PC-9 (cell line): ENCODE data around the gene STPG1. TPM values are rescaled to one million over a fixed set of nuclear protein-coding genes. Genes with fewer than 3 reads are reported as not detected.

ENCODE experiments used
- BruUV-seq: library from RNA; stranded (reverse); fragments of 400-500 nt; replicated peaks from 2 replicates; lab custom pipeline; 2021; lab: Mats Ljungman, UMichigan
- CTCF ChIA-PET: fragments of 300-600 bp; sonication (Branson Sonifier 250); formaldehyde crosslinking; loops from one replicate; lab custom pipeline; 2022; ENCODE audit warnings: antibody characterized with exemption; lab: Charles Lee
- POLR2A ChIA-PET: fragments of 300-600 bp; sonication (Branson Sonifier 250); formaldehyde crosslinking; loops from one replicate; lab custom pipeline; 2022; ENCODE audit warnings: antibody characterized with exemption; ENCODE audit not compliant: unreplicated experiment; lab: Charles Lee
- DNase-seq, 2 experiments: peaks; one replicate each; pipeline versions ENCODE4 v3.0.0 to v3.0.0-alpha.2; 2015 to 2022; ENCODE audit warnings: mixed read lengths in 1 of 2
- H2AFZ ChIP-seq: fragments of 200-600 bp; sonication (generic); 2 replicates; pipeline ENCODE4 v1.8.1; 2017; ENCODE audit warnings: antibody characterized with exemption
- H3F3A ChIP-seq: fragments of 200-600 bp; sonication (generic); 2 replicates; pipeline ENCODE4 v1.8.1; 2017; ENCODE audit warnings: antibody characterized with exemption, mild to moderate bottlenecking, low read depth; ENCODE audit not compliant: insufficient read depth
- H3K27ac ChIP-seq: fragments of 200-600 bp; sonication (generic); 2 replicates; pipeline ENCODE4 v1.6.1; 2016; ENCODE audit warnings: mixed run types
- H3K27me3 ChIP-seq: fragments of 200-600 bp; sonication (generic); 2 replicates; pipeline ENCODE4 v1.6.1; 2016; ENCODE audit warnings: low read depth, mixed run types; ENCODE audit not compliant: insufficient read depth
- H3K36me3 ChIP-seq: fragments of 200-600 bp; sonication (generic); 2 replicates; pipeline ENCODE4 v1.6.1; 2016; ENCODE audit warnings: low read depth, mixed run types
- H3K4me1 ChIP-seq: fragments of 200-600 bp; sonication (generic); replicated peaks from 2 replicates; pipeline ENCODE4 v1.6.1; 2016; ENCODE audit warnings: mixed run types; ENCODE audit not compliant: insufficient read depth
- H3K4me2 ChIP-seq: fragments of 200-600 bp; sonication (generic); 2 replicates; pipeline ENCODE4 v1.6.1; 2017; ENCODE audit warnings: mixed run types
- H3K4me3 ChIP-seq: fragments of 200-600 bp; sonication (generic); 2 replicates; pipeline ENCODE4 v1.6.1; 2016; ENCODE audit warnings: mixed run types
- H3K79me2 ChIP-seq: fragments of 200-600 bp; sonication (generic); 2 replicates; pipeline ENCODE4 v1.6.1; 2017; ENCODE audit warnings: low read depth, mixed run types
- H3K9me2 ChIP-seq: fragments of 200-600 bp; sonication (generic); 2 replicates; pipeline ENCODE4 v1.8.1; 2017; ENCODE audit warnings: mild to moderate bottlenecking; ENCODE audit not compliant: insufficient read depth
- H3K9me3 ChIP-seq: fragments of 200-600 bp; sonication (generic); 2 replicates; pipeline ENCODE4 v1.8.1; 2016; ENCODE audit warnings: low read depth; ENCODE audit not compliant: insufficient read depth
- H4K20me1 ChIP-seq: fragments of 200-600 bp; sonication (generic); 2 replicates; pipeline ENCODE4 v1.8.1; 2017; ENCODE audit not compliant: insufficient read depth
- EZH2 ChIP-seq: fragments of 200-600 bp; sonication (generic); IDR thresholded peaks from 2 replicates; pipeline ENCODE4 v1.8.0; 2017; ENCODE audit warnings: antibody characterized with exemption, low read depth
- intact Hi-C: fragments of 100-400 bp; cut with micrococcal nuclease; formaldehyde crosslinking; loops from one replicate; pipeline ENCODE4 v1.10.0; 2022; ENCODE audit not compliant: unreplicated experiment
- total RNA-seq: library from RNA; stranded (reverse); gene quantifications from 2 replicates; pipeline ENCODE4 v1.2.3, GENCODE V29; 2021
- TF ChIP-seq, protein P1 (sequence below): fragments of 200-600 bp; sonication (generic); conservative IDR thresholded peaks from 2 replicates; pipeline ENCODE4 v1.6.1; 2017; ENCODE audit warnings: mixed run types, antibody characterized with exemption, mild to moderate bottlenecking, moderate library complexity

Gene STPG1
- total RNA-seq, 1 experiment from 2014 or later: 11.4 TPM

DNA sequence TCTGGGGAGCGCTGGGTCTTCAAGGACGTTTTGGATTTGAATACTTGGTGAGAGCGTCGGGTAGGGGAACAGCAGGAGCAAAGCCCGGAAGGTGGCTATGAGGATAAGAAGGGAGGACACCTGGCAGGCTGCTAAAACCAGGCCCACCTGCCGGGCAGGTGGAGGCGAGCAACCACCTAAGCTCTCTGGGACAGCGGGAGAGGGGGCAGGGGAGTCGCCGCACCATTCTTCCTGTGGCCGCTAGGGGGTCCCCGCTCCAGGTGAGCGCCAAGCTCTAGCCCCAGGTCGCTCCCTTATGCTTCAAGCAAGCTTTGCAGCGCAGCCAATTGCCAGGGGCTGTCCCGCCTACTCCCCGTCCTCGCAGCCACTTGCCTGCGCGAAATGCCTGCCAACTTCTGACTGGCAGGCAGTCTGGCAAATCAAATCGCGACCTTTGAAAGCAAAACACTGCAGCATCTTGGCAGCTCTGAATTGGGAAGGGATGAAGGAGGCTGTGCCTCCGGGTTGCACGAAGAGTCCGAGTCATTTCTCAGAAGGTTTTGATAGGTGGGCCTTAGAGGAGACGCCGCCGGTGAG lies 1.8 kb upstream of the STPG1 start, which contains the start of gene NIPAL3:
NIPAL3 (plus strand) TSS at position 469 of the 576 bp plus-strand sequence. CDS start 3,746 bp downstream, outside the sequence.
- DNase-seq: peak; percentile 95 to 98
- no peaks in the 10 kb centered on the region for H4K20me1 ChIP-seq
- H3K4me2 ChIP-seq: peak within 1 kb of the TSS; percentile 95
- POLR2A ChIA-PET: interaction anchor here (0.5 to 0.7 kb wide), 7 partner anchors 50 to 331 kb away, joined by 3 to 5 read pairs (median 4); no protein-coding TSS in a partner anchor
- CTCF ChIA-PET: interaction anchor here (0.6 to 1.5 kb wide), 7 partner anchors 69 to 408 kb away, joined by 3 to 6 read pairs (median 4); no protein-coding TSS in a partner anchor
- H3K79me2 ChIP-seq: peaks cover 28% of the 10 kb centered on the region
- H3K27me3 ChIP-seq: no peaks in the 10 kb centered on the region
- no peaks in the 10 kb centered on the region for H3K9me2 ChIP-seq
- H2AFZ ChIP-seq: peak within 1 kb of the TSS; percentile 94
- no TSS peak for BruUV-seq
- intact Hi-C loops: loop anchor here (1.0 to 10.0 kb wide), 5 partner anchors 87 to 422 kb away; partner anchors contain the start of genes RCAN3 and SRRM1
- H3K36me3 ChIP-seq: no peaks in the 10 kb centered on the region
- H3K4me3 ChIP-seq: peak within 1 kb of the TSS; percentile 63
- H3K27ac ChIP-seq: peak within 1 kb of the TSS; percentile 64
- no peak for TF ChIP-seq EZH2
- TF ChIP-seq, protein P1, sequence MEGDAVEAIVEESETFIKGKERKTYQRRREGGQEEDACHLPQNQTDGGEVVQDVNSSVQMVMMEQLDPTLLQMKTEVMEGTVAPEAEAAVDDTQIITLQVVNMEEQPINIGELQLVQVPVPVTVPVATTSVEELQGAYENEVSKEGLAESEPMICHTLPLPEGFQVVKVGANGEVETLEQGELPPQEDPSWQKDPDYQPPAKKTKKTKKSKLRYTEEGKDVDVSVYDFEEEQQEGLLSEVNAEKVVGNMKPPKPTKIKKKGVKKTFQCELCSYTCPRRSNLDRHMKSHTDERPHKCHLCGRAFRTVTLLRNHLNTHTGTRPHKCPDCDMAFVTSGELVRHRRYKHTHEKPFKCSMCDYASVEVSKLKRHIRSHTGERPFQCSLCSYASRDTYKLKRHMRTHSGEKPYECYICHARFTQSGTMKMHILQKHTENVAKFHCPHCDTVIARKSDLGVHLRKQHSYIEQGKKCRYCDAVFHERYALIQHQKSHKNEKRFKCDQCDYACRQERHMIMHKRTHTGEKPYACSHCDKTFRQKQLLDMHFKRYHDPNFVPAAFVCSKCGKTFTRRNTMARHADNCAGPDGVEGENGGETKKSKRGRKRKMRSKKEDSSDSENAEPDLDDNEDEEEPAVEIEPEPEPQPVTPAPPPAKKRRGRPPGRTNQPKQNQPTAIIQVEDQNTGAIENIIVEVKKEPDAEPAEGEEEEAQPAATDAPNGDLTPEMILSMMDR: peak; percentile 67
- peaks cover 21% of the 10 kb centered on the region; the same call in 1 of the 2 replicates for H3F3A ChIP-seq
- peaks cover 41% of the 10 kb centered on the region for H3K4me1 ChIP-seq
- H3K9me3 ChIP-seq: no peaks in the 10 kb centered on the region

DNA sequence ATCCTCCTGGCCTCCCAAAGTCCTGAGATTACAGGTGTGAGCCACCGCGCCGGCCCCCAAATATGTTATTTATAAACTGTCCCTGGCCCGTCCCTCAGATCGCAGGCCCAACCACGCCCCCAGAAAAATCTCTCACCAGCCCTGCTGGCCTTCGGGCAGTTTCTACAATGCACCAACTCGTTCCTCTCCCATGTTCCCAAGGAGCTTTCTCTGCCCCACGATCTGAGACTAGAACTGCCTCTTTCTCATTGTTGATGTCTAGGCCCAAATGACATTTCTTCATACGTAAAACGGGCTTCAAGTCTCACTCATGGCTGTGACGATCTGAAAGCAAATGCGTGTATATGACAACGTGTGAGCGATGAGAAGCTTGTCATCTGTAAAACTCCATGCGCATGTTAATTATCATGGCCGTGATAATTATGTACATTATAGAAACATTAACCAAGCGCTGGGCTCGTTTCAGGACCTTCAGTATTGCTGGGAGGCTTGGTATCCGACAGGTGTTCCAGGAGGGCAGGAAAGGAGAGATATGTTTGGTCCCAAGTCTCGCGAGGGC lies 1.3 kb upstream of the STPG1 start:
- no TSS peak for BruUV-seq
- intact Hi-C loops: loop anchor here (1.0 to 10.0 kb wide), 5 partner anchors 87 to 422 kb away; partner anchors contain the start of genes RCAN3 and SRRM1
- peaks cover 46% of the 10 kb centered on the region for H3K4me1 ChIP-seq

DNA sequence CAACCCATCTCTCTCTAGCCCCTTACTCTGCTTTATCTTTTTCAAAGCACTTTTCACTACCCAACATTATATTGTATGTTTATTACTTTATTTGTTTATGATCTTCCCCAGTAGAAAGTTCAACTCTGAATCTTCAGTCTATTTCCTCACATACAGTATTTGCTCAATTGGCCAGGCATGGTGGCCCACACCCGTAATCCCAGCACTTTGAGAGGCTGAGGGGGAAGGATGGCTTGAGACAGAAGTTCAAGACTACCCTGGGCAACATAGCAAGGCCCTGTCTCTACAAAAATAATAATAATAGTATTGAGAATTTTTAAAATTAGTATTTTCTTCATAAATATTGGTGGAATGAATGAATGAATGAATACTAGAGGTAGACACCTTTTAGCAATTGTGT lies 1.2 kb downstream of the STPG1 start:
- ChIA-PET POLR2A (interaction anchor here (0.5 kb wide), 1 partner anchor 78 kb away, joined by 6 read pairs; no protein-coding TSS in a partner anchor), CTCF (interaction anchor here (0.6 kb wide), 1 partner anchor 209 kb away, joined by 10 read pairs; no protein-coding TSS in a partner anchor)
- intact Hi-C loops: loop anchor here (10.0 kb wide), 1 partner anchor 152 kb away; no protein-coding TSS in a partner anchor
- Histone ChIP-seq H3K36me3 (no peaks in the 10 kb centered on the region), H3K4me2 (peak overlapping the region; percentile 84), H3K27ac (peak overlapping the region; percentile 84), H3K27me3 (no peaks in the 10 kb centered on the region), H3K9me2 (no peaks in the 10 kb centered on the region), H3K4me3 (no peak overlapping the region; the same call in 1 of the 2 replicates), H3K79me2 (peaks cover 14% of the 10 kb centered on the region; the same call in 1 of the 2 replicates), H3K9me3 (no peaks in the 10 kb centered on the region), H3K4me1 (peaks cover 46% of the 10 kb centered on the region), H2AFZ (no peak overlapping the region), H3F3A (peaks cover 23% of the 10 kb centered on the region; the same call in 1 of the 2 replicates), H4K20me1 (no peaks in the 10 kb centered on the region)
- BruUV-seq: no TSS peak
- no peak for DNase-seq
- TF ChIP-seq, protein P1: no peak
- no peak for TF ChIP-seq EZH2

More for the DNA sequence above, 1.3 kb upstream of the STPG1 start:
- H3K36me3 ChIP-seq: no peaks in the 10 kb centered on the region
- ChIA-PET CTCF (interaction anchor here (1.4 to 1.5 kb wide), 3 partner anchors 126 to 172 kb away, joined by 4 to 6 read pairs (median 5); no protein-coding TSS in a partner anchor), POLR2A (interaction anchor here (0.5 to 0.6 kb wide), 6 partner anchors 50 to 274 kb away, joined by 4 to 5 read pairs (median 4); no protein-coding TSS in a partner anchor)
- TF ChIP-seq EZH2: no peak
- TF ChIP-seq, protein P1: no peak
- H4K20me1 ChIP-seq: no peaks in the 10 kb centered on the region
- peak overlapping the region; percentile 49 for H3K4me2 ChIP-seq
- H3K4me3 ChIP-seq: no peak overlapping the region
- peaks cover 21% of the 10 kb centered on the region; the same call in 1 of the 2 replicates for H3F3A ChIP-seq
- no peak for DNase-seq
- no peak overlapping the region for H3K27ac ChIP-seq
- H3K79me2 ChIP-seq: peaks cover 28% of the 10 kb centered on the region
- H3K9me3 ChIP-seq: no peaks in the 10 kb centered on the region
- H3K9me2 ChIP-seq: no peaks in the 10 kb centered on the region
- H2AFZ ChIP-seq: peak overlapping the region; percentile 67; the same call in 1 of the 2 replicates
- H3K27me3 ChIP-seq: no peaks in the 10 kb centered on the region
